ENCODE measurements around the gene IL1RAPL1. TPM values are rescaled to one million over a fixed set of nuclear protein-coding genes. Genes with fewer than 3 reads are reported as not detected.
A peak's percentile ranks its signal among the peaks of the same experiment; 100 is the strongest.

Gene IL1RAPL1
- total and polyA plus RNA-seq, 9 of the 15 experiments (the other 6 are each of a cell fraction or from before 2014, with no cell fraction given), result 0.04 to 0.07 (median 0.04) TPM; not detected in 6

DNA sequence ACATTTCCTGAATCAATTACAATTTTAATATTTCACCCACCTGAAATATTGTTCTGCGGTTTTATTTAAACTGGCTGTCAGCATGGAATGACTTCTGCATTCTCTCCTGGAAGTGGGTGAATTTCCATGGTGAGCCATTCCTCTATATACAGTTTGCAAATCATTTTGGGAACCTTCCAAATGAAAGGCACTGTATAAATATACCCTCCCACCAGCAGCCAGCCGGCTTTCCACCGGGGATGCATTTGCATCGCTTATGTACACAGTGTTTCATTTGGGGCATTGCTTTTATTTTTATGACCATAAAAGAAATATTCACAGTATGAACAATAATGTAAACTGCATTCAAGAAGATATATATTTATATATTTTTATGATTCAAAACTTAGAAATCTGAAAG lies 4.7 kb upstream of the IL1RAPL1 start (continued):
- TF ChIP-seq, protein P1, sequence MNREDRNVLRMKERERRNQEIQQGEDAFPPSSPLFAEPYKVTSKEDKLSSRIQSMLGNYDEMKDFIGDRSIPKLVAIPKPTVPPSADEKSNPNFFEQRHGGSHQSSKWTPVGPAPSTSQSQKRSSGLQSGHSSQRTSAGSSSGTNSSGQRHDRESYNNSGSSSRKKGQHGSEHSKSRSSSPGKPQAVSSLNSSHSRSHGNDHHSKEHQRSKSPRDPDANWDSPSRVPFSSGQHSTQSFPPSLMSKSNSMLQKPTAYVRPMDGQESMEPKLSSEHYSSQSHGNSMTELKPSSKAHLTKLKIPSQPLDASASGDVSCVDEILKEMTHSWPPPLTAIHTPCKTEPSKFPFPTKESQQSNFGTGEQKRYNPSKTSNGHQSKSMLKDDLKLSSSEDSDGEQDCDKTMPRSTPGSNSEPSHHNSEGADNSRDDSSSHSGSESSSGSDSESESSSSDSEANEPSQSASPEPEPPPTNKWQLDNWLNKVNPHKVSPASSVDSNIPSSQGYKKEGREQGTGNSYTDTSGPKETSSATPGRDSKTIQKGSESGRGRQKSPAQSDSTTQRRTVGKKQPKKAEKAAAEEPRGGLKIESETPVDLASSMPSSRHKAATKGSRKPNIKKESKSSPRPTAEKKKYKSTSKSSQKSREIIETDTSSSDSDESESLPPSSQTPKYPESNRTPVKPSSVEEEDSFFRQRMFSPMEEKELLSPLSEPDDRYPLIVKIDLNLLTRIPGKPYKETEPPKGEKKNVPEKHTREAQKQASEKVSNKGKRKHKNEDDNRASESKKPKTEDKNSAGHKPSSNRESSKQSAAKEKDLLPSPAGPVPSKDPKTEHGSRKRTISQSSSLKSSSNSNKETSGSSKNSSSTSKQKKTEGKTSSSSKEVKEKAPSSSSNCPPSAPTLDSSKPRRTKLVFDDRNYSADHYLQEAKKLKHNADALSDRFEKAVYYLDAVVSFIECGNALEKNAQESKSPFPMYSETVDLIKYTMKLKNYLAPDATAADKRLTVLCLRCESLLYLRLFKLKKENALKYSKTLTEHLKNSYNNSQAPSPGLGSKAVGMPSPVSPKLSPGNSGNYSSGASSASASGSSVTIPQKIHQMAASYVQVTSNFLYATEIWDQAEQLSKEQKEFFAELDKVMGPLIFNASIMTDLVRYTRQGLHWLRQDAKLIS (CRISPR knock-in tag; IDR thresholded peaks at IDR 0.05), result no peak
- TF ChIP-seq, protein P2, sequence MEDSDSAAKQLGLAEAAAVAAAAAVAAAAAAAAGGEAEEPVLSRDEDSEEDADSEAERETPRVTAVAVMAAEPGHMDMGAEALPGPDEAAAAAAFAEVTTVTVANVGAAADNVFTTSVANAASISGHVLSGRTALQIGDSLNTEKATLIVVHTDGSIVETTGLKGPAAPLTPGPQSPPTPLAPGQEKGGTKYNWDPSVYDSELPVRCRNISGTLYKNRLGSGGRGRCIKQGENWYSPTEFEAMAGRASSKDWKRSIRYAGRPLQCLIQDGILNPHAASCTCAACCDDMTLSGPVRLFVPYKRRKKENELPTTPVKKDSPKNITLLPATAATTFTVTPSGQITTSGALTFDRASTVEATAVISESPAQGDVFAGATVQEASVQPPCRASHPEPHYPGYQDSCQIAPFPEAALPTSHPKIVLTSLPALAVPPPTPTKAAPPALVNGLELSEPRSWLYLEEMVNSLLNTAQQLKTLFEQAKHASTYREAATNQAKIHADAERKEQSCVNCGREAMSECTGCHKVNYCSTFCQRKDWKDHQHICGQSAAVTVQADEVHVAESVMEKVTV (CRISPR knock-in tag; IDR thresholded peaks at IDR 0.05), result no peak
- TF ChIP-seq RBM17 (IDR thresholded peaks at IDR 0.05; ENCODE audit: borderline replicate concordance, low read depth, low read length) (no peak), HMG20B (CRISPR knock-in tag; IDR thresholded peaks at IDR 0.05) (no peak)

DNA sequence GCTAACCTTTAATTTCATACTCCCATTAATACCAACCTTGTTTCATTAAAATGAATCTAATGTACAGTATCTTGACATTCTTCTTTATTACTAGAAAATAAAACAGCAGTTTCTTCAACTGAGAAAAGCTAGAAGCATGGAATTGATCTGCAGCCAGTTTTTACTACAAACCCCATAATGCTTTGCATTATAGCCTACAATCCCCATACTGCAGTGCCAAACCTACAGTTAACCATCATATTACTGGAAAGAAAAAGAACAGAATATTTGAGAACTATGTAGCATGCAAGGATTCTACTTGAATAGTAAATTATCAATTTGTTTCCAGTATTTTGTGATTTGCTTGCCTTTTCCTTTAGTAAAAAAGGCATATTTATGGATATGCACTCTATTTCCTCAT lies 3.2 kb upstream of the IL1RAPL1 start:
- no peak overlapping the region for H3K4me3 ChIP-seq
- H3K79me2 ChIP-seq (ENCODE audit: control insufficient read depth, insufficient read depth, low read length), result no peaks in the 10 kb centered on the region
- no TSS peak for BruUV-seq (replicated peaks)
- intact Hi-C loops (cut with micrococcal nuclease), result no loop called here
- no peaks in the 10 kb centered on the region for H4K20me1 ChIP-seq (replicated peaks; ENCODE audit: control insufficient read depth, insufficient read depth, low read length)
- in situ Hi-C loops (cut with MboI), result no loop called here
- H3K27me3 ChIP-seq (ENCODE audit: control insufficient read depth in 2 of 2, insufficient read depth in 2 of 2, low read length in 2 of 2), result no peaks in the 10 kb centered on the region
- no peak for ATAC-seq
- no peaks in the 10 kb centered on the region for H3K4me1 ChIP-seq (replicated peaks in 1 of 2; ENCODE audit: control insufficient read depth in 2 of 2, insufficient read depth in 2 of 2, low read length in 2 of 2)
- ChIA-PET POLR2A (no interaction called here), CTCF (ENCODE audit: low intra/inter-chr PET ratio) (no interaction called here)
- no peaks in the 10 kb centered on the region for H3K9me3 ChIP-seq (replicated peaks; ENCODE audit: control insufficient read depth, insufficient read depth, low read depth, low read length)
- DNase-seq (ENCODE audit: extremely low read depth in 1 of 4, low spot score in 3 of 4), result peak in 1 of 4 experiments; percentile 5
- H3K4me2 ChIP-seq (ENCODE audit: insufficient read depth, low read length), result no peak overlapping the region
- no peak overlapping the region for H2AFZ ChIP-seq (ENCODE audit: low read depth, low read length)
- H3K36me3 ChIP-seq (ENCODE audit: control insufficient read depth, insufficient read depth, low read length), result no peaks in the 10 kb centered on the region
- H3K9me1 ChIP-seq (ENCODE audit: control insufficient read depth, insufficient read depth, low read length), result no peaks in the 10 kb centered on the region
- no peak overlapping the region for H3K27ac ChIP-seq (ENCODE audit: extremely low read depth, low read depth, low read length)
- FAIRE-seq, result no peak
- no peak overlapping the region for H3K9ac ChIP-seq (ENCODE audit: insufficient read depth in 1 of 2, low read depth in 2 of 2, low read length in 2 of 2)
- TF ChIP-seq, protein P3, sequence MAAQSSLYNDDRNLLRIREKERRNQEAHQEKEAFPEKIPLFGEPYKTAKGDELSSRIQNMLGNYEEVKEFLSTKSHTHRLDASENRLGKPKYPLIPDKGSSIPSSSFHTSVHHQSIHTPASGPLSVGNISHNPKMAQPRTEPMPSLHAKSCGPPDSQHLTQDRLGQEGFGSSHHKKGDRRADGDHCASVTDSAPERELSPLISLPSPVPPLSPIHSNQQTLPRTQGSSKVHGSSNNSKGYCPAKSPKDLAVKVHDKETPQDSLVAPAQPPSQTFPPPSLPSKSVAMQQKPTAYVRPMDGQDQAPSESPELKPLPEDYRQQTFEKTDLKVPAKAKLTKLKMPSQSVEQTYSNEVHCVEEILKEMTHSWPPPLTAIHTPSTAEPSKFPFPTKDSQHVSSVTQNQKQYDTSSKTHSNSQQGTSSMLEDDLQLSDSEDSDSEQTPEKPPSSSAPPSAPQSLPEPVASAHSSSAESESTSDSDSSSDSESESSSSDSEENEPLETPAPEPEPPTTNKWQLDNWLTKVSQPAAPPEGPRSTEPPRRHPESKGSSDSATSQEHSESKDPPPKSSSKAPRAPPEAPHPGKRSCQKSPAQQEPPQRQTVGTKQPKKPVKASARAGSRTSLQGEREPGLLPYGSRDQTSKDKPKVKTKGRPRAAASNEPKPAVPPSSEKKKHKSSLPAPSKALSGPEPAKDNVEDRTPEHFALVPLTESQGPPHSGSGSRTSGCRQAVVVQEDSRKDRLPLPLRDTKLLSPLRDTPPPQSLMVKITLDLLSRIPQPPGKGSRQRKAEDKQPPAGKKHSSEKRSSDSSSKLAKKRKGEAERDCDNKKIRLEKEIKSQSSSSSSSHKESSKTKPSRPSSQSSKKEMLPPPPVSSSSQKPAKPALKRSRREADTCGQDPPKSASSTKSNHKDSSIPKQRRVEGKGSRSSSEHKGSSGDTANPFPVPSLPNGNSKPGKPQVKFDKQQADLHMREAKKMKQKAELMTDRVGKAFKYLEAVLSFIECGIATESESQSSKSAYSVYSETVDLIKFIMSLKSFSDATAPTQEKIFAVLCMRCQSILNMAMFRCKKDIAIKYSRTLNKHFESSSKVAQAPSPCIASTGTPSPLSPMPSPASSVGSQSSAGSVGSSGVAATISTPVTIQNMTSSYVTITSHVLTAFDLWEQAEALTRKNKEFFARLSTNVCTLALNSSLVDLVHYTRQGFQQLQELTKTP (IDR thresholded peaks at IDR 0.05; ENCODE audit: low read depth in 1 of 2, partially characterized antibody in 2 of 2), result peak in 1 of 2 experiments; percentile 58
- TF ChIP-seq, protein P4, sequence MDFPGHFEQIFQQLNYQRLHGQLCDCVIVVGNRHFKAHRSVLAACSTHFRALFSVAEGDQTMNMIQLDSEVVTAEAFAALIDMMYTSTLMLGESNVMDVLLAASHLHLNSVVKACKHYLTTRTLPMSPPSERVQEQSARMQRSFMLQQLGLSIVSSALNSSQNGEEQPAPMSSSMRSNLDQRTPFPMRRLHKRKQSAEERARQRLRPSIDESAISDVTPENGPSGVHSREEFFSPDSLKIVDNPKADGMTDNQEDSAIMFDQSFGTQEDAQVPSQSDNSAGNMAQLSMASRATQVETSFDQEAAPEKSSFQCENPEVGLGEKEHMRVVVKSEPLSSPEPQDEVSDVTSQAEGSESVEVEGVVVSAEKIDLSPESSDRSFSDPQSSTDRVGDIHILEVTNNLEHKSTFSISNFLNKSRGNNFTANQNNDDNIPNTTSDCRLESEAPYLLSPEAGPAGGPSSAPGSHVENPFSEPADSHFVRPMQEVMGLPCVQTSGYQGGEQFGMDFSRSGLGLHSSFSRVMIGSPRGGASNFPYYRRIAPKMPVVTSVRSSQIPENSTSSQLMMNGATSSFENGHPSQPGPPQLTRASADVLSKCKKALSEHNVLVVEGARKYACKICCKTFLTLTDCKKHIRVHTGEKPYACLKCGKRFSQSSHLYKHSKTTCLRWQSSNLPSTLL (IDR thresholded peaks at IDR 0.05), result no peak
- TF ChIP-seq JUNB (CRISPR knock-in tag; conservative IDR thresholded peaks at IDR 0.05), result no peak

All from K562 (cell line).